BJ (cell line): Measurements from ENCODE around the gene ATXN7L3. TPM values are rescaled to one million over a fixed set of nuclear protein-coding genes. Genes with fewer than 3 reads are reported as not detected.

Experiments used
- CTCF ChIA-PET: fragments of 350-600 bp; formaldehyde crosslinking; extraction: SDS; loops from one replicate; lab custom pipeline; 2021; ENCODE audit warnings: antibody characterized with exemption, inconsistent platforms; lab: Yijun Ruan, JAX
- POLR2A ChIA-PET: fragments of 300-600 bp; sonication (Branson Sonifier 250); formaldehyde crosslinking; extraction: SDS; loops from one replicate; lab custom pipeline; 2021; ENCODE audit warnings: antibody characterized with exemption; lab: Charles Lee
- DNase-seq: peaks from one replicate; pipeline ENCODE4 v3.0.0-alpha.2; 2011; ENCODE audit warnings: low read depth
- H3K27me3 ChIP-seq: 2 replicates; pipeline ENCODE4 v1.6.0; 2011; ENCODE audit warnings: low read length; ENCODE audit not compliant: control insufficient read depth, insufficient read depth
- H3K36me3 ChIP-seq: 2 replicates; pipeline ENCODE4 v1.5.1; 2011; ENCODE audit warnings: low read length; ENCODE audit not compliant: control insufficient read depth, insufficient read depth
- H3K4me3 ChIP-seq: 2 replicates; pipeline ENCODE4 v1.5.1; 2011; ENCODE audit warnings: low read depth, mild to moderate bottlenecking, control low read depth, low read length
- CTCF ChIP-seq: IDR thresholded peaks from 2 replicates; pipeline ENCODE4 v1.5.1; 2011; ENCODE audit warnings: low read depth, mild to moderate bottlenecking, control low read depth, inconsistent platforms, low read length, moderate library complexity; ENCODE audit not compliant: insufficient read depth
- polyA plus RNA-seq: library from polyadenylated mRNA; depleted of rRNA; stranded (reverse); fragments of >200 nt; gene quantifications from 2 replicates; pipeline ENCODE4 v1.2.3, GENCODE V29; 2011

Gene ATXN7L3
- polyA plus RNA-seq, 1 experiment, result 47.0 TPM

GRCh38 chr17:44183024-44183423 lies 16.7 kb downstream of the ATXN7L3 start:
- Histone ChIP-seq H3K4me3 (no peak overlapping the region), H3K36me3 (peaks cover 3% of the 10 kb centered on the region), H3K27me3 (no peaks in the 10 kb centered on the region)
- ChIA-PET CTCF (interaction anchor here (0.7 kb wide), 1 partner anchor 14 kb away, joined by 3 read pairs; no protein-coding TSS in a partner anchor), POLR2A (no interaction called here)
- no peak for TF ChIP-seq CTCF
- no peak for DNase-seq

DNA sequence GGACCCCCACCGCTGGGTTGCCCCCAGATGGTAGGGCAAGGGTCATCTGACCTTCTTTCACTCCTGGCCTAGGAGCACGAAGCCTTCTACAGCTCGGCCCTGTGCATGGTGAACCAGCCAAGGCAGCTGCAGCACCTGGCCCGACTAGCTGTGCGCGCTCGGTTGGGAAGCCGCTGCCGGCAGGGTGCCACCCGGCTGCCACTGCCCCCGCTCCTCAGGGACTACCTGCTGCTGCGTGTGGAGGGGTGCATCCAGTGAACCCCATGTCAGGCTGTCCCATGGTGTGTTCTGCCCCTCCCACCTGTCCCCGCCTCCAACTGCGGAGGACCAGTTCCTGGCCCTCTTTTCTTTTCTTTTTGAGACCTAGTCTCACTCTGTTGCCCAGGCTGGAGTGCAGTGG lies 21.6 kb downstream of the ATXN7L3 start:
- TF ChIP-seq CTCF, result no peak
- POLR2A ChIA-PET, result no interaction called here
- Histone ChIP-seq H3K4me3 (no peak overlapping the region), H3K27me3 (no peaks in the 10 kb centered on the region), H3K36me3 (peaks cover 9% of the 10 kb centered on the region)
- CTCF ChIA-PET, result no interaction called here
- DNase-seq, result no peak

DNA sequence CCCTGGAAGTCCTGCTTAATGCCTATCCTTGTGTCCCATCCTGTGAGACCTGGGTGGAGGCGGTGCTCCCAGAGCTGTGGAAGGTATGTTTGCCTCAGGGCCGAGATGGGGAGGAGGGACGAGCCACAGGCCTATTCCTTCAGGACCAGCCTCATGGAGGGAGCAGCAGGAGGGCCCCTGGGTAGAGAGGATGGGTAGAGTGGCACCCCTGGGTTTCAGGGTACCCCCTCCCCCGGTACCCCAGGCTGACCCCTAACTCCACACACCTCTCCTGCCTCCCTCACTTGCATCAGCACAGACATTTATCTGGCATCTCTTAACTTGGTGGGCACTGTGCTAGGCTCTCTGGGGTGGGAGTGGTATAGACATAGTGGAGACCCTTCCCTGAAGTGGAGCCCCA lies 22.0 kb downstream of the ATXN7L3 start:
- ChIA-PET CTCF (no interaction called here), POLR2A (no interaction called here)
- no peak for DNase-seq
- no peaks in the 10 kb centered on the region for H3K27me3 ChIP-seq
- TF ChIP-seq CTCF, result no peak
- no peak overlapping the region for H3K4me3 ChIP-seq
- peaks cover 9% of the 10 kb centered on the region for H3K36me3 ChIP-seq

DNA sequence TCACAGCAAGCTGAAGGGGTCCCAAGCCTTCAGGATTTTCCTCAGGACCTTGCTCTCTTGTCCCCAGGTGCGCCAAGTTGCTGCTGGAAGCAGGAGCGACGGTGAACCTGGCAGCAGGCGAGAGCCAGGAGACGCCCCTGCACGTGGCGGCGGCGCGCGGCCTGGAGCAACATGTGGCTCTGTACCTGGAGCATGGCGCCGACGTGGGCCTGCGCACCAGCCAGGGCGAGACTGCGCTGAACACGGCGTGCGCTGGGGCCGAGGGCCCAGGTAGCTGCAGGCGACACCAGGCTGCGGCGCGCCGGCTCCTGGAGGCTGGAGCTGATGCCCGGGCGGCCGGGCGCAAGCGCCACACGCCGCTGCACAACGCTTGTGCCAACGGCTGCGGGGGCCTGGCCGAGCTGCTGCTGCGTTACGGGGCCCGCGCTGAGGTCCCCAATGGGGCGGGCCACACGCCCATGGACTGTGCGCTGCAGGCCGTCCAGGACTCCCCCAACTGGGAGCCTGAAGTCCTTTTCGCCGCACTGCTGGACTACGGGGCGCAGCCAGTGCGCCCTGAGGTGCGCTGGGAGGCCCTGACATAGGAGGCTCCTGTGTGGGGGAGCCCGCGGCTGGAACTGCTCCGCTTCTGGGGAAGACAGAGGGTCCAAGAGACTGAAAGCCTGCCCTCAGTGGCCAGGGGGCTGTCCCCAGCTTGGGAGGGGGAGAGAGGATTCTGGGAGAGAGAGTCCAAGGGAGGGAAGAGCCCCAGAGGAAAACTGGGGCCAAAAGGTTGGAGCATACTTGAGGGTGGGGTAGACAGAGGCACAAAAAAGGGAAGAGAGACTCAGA lies 22.8 kb downstream of the ATXN7L3 start:
- no peaks in the 10 kb centered on the region for H3K27me3 ChIP-seq
- H3K4me3 ChIP-seq, result no peak overlapping the region
- TF ChIP-seq CTCF, result no peak
- DNase-seq, result no peak
- ChIA-PET POLR2A (no interaction called here), CTCF (interaction anchor here (0.6 to 0.7 kb wide), 2 partner anchors 8 to 198 kb away, joined by 3 to 4 read pairs; no protein-coding TSS in a partner anchor)
- peaks cover 9% of the 10 kb centered on the region for H3K36me3 ChIP-seq

GRCh38 chr17:44176257-44176656 lies 23.4 kb downstream of the ATXN7L3 start:
- DNase-seq, result no peak
- Histone ChIP-seq H3K4me3 (no peak overlapping the region), H3K27me3 (no peaks in the 10 kb centered on the region), H3K36me3 (peaks cover 7% of the 10 kb centered on the region)
- POLR2A ChIA-PET, result no interaction called here
- CTCF ChIA-PET, result interaction anchor here (0.7 kb wide), 1 partner anchor 199 kb away, joined by 3 read pairs; no protein-coding TSS in a partner anchor
- TF ChIP-seq CTCF, result no peak
